Tongue (tissue), 2 donors: ENCODE data around the gene ACO2. TPM values are rescaled to one million over a fixed set of nuclear protein-coding genes. Genes with fewer than 3 reads are reported as not detected.
A peak's percentile ranks its signal among the peaks of the same experiment; 100 is the strongest.
"Not testable (repeated sequence)": the region's sequence is repeated elsewhere in the genome, so short reads cannot be mapped to it uniquely, and the experiment has no call there.

ENCODE experiments used
- DNase-seq: peaks from one replicate; pipeline ENCODE4 v3.0.0-alpha.2; 2015
- total RNA-seq: library from RNA; depleted of rRNA; stranded (reverse); fragments of >200 nt; gene quantifications from one replicate; pipeline ENCODE4 v1.2.3, GENCODE V29; 2014

ACO2 gene
- total RNA-seq: 207 TPM

DNA sequence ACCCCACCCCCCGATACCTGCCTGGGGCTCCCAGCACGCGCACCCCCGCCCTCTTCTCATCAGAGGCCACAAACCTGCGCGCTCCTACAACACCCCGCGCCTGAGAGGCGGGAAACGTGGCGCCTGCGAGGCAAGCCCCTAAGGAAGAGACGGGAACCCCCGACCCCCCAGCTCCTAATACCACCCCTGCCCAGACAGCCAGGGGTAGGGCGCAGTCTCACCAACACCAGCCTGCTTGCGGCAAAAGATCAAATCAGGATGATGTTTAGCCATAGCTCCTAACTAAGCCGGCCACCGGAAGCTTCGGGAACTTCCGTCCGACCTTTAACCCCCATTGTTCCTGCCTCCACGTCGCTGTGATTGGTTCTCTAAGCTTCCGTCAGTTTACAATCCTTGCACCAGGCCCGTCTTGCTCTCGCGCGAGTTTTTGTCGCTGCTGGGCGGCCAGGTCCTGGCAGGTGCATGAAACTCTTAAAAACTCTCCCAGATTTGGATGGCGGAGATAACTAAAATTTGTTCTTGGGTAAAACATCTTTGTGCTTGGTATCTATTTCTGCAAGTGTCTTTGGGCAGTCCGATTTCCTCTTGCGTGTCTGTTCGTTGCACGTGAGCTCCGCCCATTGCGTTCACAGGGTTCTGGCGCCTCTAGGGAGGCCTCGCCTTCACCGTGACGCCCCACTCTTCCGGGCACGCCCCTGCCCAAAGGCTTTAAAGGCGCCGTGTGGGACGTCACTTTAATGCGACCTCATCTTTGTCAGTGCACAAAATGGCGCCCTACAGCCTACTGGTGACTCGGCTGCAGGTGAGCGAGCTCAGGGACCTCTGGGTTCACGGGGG is at the start of gene ACO2, which contains the start of gene PHF5A:
TSS of gene ACO2 (plus strand) at position 737 of the 837 bp plus-strand sequence. CDS start at position 767, 30 bp downstream.
TSS of gene PHF5A (minus strand) at position 312 of the 837 bp plus-strand sequence. CDS start at position 273, 39 bp downstream.
- peak; percentile 99 for DNase-seq

DNA sequence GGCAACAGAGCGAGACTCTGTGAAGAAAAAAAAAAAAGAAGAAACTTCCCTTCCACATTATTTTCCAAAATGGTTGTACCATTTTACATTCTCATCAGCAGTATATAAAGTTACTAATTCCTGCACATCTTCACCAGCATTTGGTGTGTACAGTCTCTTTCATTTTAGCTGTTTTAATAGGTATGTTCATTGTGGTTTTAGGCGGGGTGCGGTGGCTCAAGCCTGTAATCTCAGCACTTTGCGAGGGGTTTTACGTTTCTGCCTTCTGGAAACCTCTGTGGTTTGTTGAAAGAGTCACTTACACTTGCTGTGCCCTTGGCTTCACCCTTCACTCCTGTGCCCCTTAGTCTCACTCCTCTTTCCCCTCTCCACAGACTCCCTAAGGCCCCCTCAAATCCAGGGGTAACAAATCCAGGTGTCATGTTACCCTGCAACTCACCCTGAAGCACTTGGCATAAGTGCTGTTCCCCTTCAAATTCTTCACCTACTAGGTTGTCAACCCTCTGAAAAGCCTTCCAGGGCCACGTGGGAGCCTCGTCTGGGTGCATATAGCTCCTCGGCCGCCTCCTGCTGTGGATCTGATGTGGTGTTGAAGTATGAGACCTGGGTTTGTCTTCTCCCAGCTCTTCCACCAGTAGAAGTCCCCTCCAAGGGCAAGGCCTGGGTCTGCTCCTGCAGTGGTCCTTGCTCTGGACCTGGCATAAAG is 43.1 kb upstream of the ACO2 start:
- DNase-seq: no peak

DNA sequence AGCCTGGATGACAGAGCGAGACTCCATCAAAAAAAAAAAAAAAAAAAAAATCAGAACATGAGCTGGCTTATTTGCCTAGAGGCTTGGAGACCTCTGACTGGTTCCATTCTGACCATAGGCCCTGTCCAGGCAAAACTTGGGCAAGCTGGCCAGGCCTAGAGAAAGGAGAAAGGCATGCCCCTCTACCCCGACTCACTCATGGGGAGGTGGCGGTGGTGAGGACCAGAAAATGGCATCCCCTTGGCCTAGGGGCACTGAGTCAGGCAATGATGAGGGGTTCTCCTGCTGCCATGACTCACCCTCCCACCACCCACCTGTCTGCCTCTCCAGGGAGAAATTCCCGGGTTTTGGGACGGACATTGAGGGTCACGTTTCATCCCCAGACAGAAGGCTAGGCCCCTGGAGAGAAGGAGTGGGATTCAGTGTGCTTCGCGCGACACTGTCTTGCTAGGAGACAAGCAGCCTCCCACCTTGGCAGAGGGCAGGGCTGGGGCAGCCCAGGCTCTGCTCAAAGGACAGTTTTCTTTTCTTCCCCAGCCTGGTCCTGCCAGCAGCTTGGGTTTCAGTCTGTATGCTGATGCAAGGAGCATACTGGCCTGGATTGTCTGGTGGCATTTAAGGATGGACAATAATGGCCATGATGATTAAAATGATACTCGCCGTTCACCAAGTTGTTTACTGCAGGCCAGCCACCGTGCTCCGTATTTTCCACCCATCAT is 39.5 kb upstream of the ACO2 start:
- DNase-seq: no peak

DNA sequence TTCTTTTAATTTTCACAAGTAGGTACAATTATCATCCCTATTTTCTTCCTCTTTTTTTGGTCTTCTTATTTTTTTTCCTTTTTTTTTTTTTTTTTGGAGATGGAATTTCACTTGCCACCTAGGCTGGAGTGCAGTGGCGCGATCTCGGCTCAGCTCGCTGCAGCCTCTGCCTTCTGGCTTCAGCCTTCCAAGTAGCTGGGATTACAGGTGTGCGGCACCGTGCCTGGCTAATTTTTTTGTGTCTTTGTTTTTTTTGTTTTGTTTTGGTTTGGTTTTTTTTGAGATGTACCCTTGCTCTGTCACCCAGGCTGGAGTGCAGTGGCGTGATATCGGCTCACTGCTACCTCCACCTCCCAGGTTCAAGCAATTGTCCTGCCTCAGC is 39.0 kb upstream of the ACO2 start:
- no peak for DNase-seq

DNA sequence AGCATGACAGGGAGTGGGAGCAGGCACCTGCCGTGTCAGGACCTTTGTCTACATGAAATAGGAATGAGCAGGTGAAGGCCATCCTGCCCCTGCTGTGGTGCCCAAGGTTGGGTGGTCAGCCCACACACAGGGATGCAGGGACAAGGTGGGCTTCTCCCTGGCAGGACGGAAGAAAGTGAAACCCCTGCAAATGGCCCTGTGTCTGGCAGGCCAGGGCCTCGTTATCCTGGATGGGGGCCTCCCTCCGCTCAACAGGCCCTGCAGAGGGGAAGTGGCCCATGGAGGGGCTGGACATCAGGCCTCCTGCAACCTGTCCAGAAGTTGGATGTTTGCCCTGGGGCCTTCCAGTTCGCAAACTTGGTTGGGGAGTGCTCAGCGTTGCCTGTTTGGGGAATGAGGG is 37.3 kb upstream of the ACO2 start:
- DNase-seq: no peak

DNA sequence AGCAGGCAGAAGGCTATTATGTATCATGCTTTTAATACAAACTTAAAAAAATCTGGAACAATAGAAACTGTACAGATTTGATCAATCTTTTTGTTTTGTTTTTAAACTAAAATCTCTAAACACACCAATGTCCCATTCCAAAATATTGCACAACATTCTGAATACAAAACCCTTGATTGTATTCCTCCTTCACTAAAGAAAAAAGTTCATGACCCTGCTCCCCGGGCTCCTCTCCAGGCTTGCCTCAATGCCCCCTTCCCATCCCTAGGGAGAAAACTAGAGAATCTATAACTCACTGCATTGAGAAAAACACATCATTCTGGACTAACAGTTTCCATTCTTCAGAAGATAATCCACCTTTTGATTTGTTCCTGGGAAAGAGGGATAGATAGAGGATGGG is 35.4 kb upstream of the ACO2 start:
- not testable (repeated sequence) for DNase-seq

DNA sequence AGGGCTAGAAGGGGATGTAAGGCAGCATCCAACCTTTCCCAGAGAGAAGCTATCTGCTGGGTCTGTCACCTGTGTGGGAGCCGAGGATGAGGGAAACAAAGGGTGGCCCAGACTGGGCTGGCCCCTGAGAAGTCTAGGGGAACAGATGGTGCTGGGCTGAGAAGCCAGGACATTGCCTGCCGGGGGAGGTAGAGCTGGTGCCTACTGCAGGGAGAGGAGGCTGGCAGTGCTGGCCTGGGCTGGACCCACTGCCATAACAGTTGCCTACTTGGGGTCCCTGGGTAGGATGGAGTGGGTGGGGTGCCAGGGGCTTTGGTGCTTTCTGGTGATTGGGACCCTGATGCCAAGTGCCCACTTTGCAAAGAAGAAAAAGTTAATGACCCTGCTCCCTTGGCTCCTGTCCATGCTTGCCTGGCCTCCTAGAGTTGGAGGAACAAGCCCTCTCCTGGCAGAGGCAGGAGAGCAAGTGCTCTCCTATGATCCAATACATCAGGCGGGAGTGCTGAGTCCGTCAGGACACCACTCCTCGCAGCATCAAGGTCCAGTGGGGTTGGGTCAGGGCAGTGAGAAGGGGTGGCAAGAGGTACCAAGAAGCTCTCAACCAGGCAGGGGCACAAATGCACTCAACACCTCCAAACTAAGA is 34.4 kb upstream of the ACO2 start:
- DNase-seq: not testable (repeated sequence)

DNA sequence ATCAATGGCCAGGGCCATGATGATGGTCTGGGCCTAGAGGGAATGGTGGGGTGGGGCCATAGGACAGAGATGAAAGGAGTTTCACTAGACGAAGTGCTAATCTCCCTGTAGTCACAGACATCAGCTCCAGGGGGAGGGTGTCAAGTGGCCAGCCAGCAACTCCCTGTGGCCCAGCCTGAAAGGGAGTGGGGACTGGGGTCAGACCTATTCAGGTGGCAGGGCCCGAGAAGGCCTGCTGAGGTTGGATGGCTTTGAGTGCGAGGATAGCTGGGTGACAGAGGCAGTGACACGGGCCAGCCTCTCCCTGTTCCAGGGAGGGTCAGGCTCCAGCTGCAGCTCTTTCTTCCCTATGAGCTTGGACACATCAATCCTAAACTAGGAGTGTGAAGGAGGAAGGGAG is 33.4 kb upstream of the ACO2 start:
- DNase-seq: no peak

DNA sequence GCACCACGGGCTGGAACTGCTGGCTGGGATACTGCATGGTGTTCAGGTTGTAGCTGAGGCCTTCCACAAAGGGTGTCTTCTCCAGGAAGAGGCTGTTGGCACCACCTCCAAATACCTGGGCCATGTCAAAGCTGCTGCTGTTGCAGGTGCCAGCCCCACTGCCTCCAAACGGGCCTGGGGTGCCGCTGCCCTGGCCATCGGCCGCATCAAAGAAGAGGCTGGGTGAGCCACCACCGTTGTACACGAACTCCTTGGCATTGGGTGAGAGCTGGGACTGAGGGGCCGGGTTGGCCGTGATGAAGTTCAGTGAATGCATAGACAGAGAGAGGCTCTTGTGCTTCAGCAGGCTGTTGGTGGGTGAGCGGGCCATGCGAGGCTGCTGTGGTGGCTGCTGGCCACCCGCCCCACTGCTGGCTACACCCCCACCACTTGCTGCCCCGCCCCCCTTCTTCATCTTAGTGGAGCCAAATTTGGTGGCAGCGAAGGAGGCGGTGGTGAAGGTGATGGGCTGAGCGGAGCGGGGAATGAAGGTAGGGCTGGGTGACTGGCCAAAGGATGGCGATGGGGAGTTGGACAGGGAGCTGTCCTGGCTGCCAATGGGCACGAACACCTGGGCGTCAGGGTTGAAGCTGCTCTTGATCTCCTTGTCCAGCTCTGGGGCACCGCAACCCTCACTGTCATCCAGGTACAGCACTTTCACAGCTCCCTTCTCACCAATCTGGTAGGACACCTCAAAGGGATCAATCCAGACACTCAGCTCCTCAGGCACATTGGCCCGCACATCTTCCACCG is 32.4 kb upstream of the ACO2 start:
- no peak for DNase-seq

DNA sequence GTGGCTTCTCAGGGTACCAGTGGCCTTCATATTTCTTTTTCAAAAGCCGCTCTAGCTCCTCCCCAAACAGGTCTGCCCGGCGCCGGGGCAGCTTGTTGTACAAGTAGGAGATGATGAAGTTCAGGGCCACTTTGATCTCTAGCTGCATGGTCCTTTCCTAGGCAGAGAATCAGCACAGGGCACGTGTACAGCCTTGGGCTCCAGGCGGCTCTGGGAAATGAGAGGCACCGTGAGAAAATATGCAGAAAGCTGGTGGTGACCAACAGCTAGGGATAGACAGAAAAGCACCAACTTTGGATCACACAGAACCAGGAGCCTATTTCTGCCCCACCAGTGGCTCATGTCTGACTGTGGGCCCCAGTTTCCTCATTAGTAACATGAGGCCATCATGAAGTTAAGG is 31.7 kb upstream of the ACO2 start:
- no peak for DNase-seq

DNA sequence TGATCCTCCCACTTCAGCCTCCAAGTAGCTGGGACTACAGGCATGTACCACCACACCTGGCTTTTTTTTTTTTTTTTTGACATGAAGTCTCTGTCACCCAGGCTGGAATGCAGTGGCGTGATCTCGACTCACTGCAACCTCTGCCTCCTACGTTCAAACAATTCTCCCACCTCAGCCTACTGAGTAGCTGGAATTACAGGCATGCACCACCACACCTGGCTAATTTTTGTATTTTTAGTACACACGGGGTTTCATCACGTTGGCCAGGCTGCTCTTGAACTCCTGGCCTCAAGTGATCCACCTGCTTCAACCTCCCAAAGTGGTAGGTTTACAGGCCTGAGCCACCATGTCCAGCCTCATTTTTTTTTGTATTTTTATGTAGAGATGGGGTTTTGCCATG is 28.4 kb upstream of the ACO2 start:
- not testable (repeated sequence) for DNase-seq

DNA sequence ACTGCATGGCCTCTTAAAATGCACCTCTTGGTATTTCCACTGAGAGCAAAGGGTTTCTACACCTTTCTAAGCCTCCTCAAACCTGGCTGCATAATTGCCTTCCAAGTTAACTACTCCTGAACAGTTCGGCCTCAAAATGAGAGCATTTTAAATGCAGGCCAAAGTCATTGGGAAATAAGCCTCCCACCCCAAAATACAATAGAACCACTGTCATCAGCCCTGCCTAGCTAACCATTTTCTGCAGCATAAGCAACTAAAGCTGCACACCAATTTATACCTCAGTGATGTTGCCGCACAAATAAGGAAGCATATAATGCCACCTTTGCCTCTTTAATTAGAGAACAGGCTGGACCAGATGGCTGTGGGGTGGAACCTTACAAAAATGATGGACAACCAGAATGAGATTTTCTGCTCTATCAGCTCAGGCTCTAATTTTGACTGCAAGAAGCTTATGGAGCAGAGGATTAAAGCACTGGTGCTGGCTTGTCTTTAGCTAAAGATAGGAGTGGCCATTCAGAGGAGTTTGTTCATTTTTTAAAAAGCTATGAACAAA is 26.6 kb upstream of the ACO2 start:
- DNase-seq: no peak

DNA sequence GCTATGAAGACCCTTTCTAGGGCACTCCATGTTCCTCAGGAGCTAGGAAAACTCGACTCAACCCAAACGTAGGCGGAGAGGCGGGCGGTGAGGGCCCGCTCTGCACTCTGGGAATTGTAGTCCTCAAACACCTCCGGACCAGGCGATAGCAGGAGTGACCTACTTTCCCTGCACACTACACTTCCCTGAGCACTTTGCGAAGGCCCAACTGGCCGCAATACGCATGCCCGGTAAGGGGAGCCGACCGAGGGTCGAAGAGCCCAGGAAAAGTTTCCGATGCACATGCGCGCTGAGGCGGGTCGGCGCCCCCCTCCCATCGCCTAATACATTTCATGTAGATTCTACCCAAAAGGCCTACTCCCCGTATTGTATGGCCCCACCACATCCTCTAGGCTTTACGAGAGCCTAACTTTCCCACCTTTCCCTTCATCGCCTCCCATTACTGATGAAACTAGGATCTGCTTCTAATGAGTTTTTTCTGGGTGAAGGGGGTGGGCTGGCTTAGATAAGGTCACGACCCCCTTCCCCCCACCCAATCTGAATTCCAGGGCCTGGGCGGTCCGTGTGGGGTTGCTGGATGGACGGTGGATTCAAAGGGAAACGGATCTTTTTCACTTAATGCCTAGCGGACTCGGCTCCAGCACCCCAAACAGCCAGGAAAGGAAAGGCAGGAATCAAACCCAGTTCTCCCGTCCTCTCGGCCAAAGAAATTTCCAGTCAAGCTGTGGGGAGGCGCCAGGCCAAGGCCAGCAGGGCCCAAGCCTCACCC is 24.4 kb upstream of the ACO2 start:
- DNase-seq: peak; percentile 99

DNA sequence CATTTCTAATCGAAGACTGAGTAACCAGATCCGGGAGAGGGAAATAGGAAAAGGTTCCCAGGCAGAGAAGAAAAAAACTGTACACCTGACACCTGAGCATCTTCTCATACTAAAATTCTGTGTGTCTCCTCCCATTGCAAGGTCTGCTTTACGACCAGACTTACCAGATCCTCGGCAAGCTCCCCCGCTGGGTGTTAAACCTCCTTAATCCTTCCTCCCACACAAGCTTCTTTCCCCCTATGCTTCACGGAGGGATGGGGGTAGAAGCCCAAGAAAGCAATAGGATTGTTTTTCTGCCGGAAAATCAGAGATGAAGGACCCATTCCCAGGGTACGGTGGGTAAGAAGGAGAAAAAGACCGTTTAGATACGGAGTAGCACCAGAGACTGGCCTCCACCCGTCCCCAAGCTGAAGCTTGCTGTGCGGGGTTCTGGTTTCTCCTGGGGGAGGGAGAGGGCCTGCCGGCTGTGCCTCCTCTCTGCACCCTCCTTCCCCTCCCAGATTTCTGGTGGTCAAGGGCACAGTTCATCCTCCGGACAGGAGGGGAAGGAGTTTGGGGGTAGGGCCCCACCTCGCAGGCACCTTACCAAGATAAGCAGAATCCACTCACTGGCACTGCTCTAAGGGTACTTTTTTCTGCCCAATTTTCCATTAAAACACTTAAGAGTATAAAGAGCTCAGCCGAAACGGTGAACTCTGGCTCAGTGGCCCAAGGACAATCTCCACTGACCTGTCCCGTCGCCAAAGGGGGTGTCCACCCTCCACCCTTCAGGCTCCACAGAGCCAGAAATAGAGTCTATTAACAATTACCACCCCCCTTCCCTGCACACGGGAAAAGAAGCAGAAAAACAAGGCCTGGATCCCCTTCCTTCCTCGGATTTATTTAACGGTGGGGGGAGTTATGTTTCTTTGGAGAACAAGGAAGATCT is 23.5 kb upstream of the ACO2 start:
- peak; percentile 36 for DNase-seq

DNA sequence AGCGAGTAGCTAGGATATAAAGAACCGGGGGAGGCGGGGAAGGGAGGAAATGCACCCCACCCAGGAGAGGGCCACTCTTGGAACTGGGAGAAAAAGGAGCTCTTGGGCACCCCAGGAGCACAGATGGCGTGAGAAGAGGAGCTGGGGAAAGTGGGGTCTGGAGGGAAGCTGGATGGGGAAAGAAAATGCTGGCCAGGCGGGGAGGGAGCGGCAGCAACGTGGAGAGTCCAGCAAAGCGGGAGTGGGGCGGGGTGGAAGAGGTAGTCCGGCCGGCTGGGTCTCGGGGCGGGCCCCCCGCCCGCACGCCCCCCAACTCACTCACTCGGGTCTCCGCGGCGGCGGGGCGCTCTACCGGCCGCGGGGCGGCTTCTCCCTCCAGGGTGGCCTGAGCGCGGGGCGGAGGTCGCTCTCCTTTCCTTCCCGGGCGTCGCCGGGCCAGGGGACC is 22.8 kb upstream of the ACO2 start:
- DNase-seq: peak; percentile 45

DNA sequence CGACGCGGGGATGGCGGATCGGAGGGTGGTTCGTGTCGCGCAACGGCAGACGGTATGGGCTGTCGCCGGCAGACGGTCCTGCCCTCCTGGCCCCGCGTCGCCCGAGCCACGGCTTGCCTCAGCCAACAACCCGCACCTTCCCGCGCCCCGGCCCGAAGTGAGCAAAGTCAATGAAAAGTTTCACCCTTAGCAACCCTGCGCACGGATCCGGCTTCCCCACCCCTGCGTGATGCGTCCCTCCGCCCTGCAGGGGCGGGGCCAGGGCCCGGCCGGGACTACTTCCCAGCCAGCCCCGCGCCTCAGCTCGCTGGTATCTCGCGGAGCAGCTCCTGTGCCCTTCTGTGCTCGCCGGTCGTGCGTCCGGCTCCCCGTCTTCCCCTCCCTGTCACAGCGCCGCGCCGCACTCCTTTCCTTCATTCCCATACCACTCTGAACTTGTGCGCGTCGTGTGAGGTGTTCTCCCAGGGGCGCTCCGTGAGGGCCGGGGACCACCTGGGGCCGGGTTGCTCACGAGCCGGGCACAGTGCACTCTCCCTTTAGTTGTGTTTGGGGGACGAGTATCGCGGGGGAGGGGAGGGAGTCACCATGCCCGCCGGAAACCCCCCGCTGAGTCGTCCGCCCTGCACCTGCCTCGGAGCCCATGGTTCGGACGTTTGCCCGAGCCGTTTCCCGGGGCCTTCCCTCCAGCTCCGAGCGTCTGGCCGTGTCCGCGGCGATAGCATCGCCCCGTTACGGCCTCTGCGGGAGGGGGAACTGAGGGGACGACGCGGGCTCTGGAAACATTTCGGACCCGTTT is 22.1 kb upstream of the ACO2 start, which contains the start of gene TOB2:
TSS of gene TOB2 (minus strand) at position 163 of the 796 bp plus-strand sequence. CDS start 9,456 bp downstream, outside the sequence.
- DNase-seq: peak; percentile 98

DNA sequence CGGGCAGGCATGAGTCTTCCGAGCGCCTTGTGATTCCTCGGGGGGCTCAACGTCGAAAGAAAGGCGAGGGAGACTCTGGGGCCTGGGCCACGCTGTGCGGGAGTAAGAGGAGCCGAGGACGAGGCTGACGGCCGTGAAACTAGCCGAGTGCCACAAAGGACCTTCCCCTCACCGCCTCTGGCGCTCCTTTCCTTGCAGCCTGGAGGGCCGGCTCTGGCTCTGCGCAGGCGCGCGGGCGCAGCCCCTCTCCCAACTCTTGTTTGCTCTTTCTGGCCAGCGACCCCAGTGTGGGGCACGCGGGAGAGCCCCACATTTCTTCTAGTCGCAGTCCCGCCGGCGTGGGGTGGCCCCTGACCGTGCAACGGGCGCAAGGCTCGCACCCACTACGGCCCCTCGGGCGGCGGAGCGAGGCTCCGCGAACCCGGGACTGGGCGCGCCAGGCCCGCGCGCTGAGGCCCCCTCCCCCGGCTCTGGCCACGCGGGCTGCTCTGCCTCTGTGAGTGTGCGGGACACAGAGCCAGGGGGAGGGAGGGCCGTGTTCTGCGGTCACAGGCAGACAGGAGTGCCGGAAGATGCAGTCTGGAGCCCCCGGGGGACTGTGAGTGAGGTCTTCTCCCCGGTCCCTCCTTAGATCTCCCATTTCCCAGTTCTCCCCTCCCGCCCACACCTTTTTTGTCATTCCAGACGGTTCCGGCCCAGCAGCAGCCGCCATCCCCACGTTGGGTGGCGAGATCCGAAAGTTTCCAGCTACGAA is 21.3 kb upstream of the ACO2 start:
- peak; percentile 89 for DNase-seq
